HUES64 (cell line): ENCODE results near the gene LANCL2. TPM values are rescaled to one million over a fixed set of nuclear protein-coding genes. Genes with fewer than 3 reads are reported as not detected.

ENCODE experiments used
- H3K27ac ChIP-seq: 2 replicates; pipeline ENCODE4 v1.7.0; 2013; ENCODE audit warnings: low read depth, low read length, inconsistent platforms
- H3K27me3 ChIP-seq: 2 replicates; pipeline ENCODE4 v1.6.1; 2013; ENCODE audit warnings: mild to moderate bottlenecking, low read length; ENCODE audit not compliant: insufficient read depth
- H3K36me3 ChIP-seq: 2 replicates; pipeline ENCODE4 v1.6.1; 2013; ENCODE audit warnings: mild to moderate bottlenecking, low read length; ENCODE audit not compliant: insufficient read depth
- H3K4me1 ChIP-seq: 2 replicates; pipeline ENCODE4 v1.6.1; 2013; ENCODE audit warnings: mild to moderate bottlenecking, low read length, moderate library complexity; ENCODE audit not compliant: insufficient read depth
- H3K4me3 ChIP-seq: 2 replicates; pipeline ENCODE4 v1.5.1; 2013; ENCODE audit warnings: mild to moderate bottlenecking, low read length, moderate library complexity
- H3K9ac ChIP-seq: 2 replicates; pipeline ENCODE4 v1.6.1; 2013; ENCODE audit warnings: mild to moderate bottlenecking, low read depth, low read length
- H3K9me3 ChIP-seq: 2 replicates; pipeline ENCODE4 v1.6.1; 2013; ENCODE audit warnings: low read depth, low read length; ENCODE audit not compliant: insufficient read depth
- WGBS: fragments of 150-250, 120-280 bp; methylation state at CpG from one replicate; pipeline ENCODE4 v1.1.7; 2013; ENCODE audit warnings: missing lambda C conversion rate; 5-methylcytosine and 5-hydroxymethylcytosine counted together
- polyA plus RNA-seq, 2 experiments: library from polyadenylated mRNA; stranded (reverse); fragments of 50-300 nt; gene quantifications; one replicate each; pipeline ENCODE4 v1.2.3, GENCODE V29; 2013

Gene LANCL2, protein sequence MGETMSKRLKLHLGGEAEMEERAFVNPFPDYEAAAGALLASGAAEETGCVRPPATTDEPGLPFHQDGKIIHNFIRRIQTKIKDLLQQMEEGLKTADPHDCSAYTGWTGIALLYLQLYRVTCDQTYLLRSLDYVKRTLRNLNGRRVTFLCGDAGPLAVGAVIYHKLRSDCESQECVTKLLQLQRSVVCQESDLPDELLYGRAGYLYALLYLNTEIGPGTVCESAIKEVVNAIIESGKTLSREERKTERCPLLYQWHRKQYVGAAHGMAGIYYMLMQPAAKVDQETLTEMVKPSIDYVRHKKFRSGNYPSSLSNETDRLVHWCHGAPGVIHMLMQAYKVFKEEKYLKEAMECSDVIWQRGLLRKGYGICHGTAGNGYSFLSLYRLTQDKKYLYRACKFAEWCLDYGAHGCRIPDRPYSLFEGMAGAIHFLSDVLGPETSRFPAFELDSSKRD
- polyA plus RNA-seq (2013, experiment 1 of 2), result 14.3 TPM
- 10.7 TPM for polyA plus RNA-seq (2013, experiment 2 of 2)

DNA sequence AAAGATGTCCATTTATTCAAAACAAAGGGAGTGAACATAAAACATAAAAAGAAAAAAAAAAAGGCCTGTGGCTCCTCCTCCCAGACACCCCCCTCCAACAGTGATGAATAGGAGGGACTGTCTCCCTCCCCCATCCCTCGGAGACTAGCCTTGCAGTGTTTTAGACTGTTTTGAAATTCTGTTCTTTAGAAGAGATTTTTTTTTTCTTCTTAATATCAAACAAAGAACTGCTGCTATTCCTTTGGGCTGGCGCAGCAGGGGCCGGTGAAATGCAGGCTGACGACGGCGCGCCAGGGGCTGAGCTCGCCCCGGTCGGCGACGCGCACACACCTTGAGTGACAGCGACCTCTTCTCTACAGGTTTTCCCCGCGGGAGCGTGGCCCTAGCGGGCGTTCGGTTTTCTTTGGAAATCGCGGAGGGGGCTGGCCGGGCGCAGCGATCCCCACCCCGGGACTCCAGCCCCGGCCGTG, at the start of gene LANCL2:
LANCL2 (plus strand) TSS at position 133 of the 470 bp plus-strand sequence. CDS start 689 bp downstream, outside the sequence.
- H3K27ac ChIP-seq, result peak within 1 kb of the TSS; percentile 99
- H3K9ac ChIP-seq, result peak within 1 kb of the TSS; percentile 99
- WGBS, result under 1% methylated on average over 27 of the region's 28 CpGs
- no peaks in the 10 kb centered on the region for H3K36me3 ChIP-seq
- H3K4me3 ChIP-seq, result peak within 1 kb of the TSS; percentile 82
- peaks cover 16% of the 10 kb centered on the region; the same call in 1 of the 2 replicates for H3K4me1 ChIP-seq
- no peaks in the 10 kb centered on the region for H3K27me3 ChIP-seq
- H3K9me3 ChIP-seq, result no peaks in the 10 kb centered on the region

DNA sequence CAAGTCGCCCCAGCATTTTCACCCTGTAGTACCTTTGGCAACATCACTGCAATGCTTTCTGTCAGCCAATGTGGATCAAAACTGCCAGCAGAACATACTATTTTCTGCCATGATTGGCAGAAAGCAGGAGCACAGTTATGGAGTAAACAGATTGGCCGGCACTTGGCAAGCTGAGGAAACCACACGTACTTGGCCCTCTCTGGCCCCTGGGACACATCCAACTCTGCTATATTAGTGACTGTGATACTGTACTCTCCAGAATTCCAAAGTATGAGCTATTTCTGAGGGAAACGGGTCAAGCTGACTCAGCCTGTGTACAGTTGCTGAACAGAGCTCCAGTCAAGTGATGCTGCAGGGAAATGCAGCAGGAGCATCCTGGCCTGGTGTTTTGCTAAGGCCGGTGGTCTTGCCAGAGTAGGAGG, 39.8 kb upstream of the LANCL2 start:
- 89% methylated on average over 5 of the region's 5 CpGs for WGBS
- Histone ChIP-seq H3K27ac (no peak overlapping the region), H3K9me3 (no peaks in the 10 kb centered on the region), H3K9ac (no peak overlapping the region), H3K36me3 (no peaks in the 10 kb centered on the region), H3K27me3 (no peaks in the 10 kb centered on the region), H3K4me3 (no peak overlapping the region), H3K4me1 (no peaks in the 10 kb centered on the region)

DNA sequence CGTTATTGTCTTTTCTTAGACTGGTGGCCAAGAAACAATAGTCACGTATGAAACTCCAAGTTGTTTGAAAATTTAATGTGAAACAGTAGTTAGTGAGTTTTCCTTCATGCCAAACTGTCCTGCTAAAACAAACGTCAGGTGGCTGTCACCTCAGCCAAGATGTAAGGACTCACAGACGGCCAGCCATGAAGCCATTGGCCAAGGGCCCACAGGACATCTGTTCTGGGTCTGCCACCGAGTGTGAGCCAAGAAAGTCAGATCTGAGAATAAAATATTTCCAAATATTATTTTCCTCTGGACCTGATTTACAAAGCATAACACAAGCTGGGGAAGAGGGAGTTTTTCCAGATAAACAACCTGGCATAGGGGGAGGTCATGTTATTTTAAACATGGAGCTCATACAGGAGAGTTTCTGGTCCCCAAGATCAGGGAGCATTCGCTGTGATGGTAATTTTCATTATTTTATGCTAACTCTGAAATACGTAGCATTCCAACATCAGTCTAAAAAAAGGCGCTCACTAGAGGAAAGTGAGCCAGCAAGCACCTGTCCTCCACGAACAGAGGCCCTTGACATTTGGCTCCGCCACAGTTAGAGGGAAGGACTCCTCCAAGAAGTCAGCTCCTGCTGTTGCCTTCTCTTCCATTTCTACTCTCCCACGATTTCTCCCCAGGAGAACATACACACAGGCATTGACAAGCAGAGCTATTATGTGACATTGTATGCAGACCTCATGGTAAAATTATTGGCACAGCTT, 38.9 kb upstream of the LANCL2 start:
- no peak overlapping the region for H3K4me3 ChIP-seq
- 94% methylated on average over 11 of the region's 11 CpGs for WGBS
- no peaks in the 10 kb centered on the region for H3K36me3 ChIP-seq
- no peak overlapping the region for H3K27ac ChIP-seq
- H3K27me3 ChIP-seq, result no peaks in the 10 kb centered on the region
- H3K4me1 ChIP-seq, result no peaks in the 10 kb centered on the region
- H3K9ac ChIP-seq, result no peak overlapping the region
- H3K9me3 ChIP-seq, result no peaks in the 10 kb centered on the region

DNA sequence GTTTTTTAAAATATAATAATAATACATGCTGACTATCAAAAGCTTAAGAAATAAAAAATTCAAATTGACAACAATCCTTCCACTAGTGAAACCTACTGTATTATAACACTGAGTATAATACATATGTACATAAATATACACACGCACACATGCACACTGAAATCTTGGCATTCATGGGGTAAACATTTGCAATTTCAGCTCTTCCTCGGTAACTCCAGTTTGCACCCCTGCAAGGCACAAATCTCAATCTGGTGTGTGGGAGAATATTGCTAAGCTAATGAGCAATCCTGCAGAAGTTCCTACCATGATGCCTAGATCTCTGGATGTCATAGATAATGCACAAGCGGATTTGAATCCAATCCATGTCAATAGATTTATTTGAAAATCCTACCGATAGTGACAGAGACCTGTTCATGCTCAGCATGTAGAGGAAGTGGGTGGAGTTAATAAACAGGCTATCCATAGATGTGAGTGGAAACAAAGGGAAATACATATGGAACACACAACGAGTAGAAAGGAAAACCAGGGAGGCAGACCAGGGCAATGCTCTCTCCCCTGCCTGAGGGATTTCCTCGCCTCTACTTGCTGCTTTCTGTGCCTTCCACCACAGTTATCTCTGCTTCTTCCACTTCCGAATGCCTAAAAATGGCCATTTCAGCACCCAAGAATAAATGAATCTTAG, 38.1 kb upstream of the LANCL2 start:
- no peaks in the 10 kb centered on the region for H3K9me3 ChIP-seq
- 95% methylated on average over 7 of the region's 7 CpGs for WGBS
- no peaks in the 10 kb centered on the region for H3K27me3 ChIP-seq
- H3K36me3 ChIP-seq, result no peaks in the 10 kb centered on the region
- H3K27ac ChIP-seq, result no peak overlapping the region
- H3K4me3 ChIP-seq, result no peak overlapping the region
- no peak overlapping the region for H3K9ac ChIP-seq
- no peaks in the 10 kb centered on the region for H3K4me1 ChIP-seq

DNA sequence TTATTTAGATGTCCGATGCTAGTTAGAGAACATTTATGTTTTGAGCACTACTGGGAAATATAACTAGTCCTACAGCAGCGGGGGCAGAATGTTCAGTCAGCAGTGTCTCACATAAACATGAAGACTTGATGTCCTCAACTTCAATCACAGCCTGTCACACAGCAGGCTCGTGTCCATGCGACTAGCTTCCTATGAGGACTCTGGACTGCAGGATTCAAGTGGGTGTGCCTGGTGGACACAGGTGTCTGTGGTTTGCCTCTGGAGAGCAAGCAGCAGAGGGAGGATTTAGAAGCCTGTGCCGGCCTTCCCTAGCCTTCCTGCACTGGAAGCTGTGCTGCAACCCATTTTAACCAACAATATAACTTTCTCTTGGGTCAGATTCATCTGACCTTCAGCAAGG, 30.0 kb upstream of the LANCL2 start:
- no peaks in the 10 kb centered on the region for H3K36me3 ChIP-seq
- H3K4me3 ChIP-seq, result no peak overlapping the region
- H3K27ac ChIP-seq, result no peak overlapping the region
- H3K9me3 ChIP-seq, result no peaks in the 10 kb centered on the region
- H3K4me1 ChIP-seq, result no peaks in the 10 kb centered on the region
- H3K27me3 ChIP-seq, result no peaks in the 10 kb centered on the region
- no peak overlapping the region for H3K9ac ChIP-seq
- 92% methylated on average over 5 of the region's 5 CpGs for WGBS

- H3K4me3 ChIP-seq, result no peak overlapping the region
- no peak overlapping the region for H3K27ac ChIP-seq
- no peaks in the 10 kb centered on the region for H3K4me1 ChIP-seq
- H3K9ac ChIP-seq, result no peak overlapping the region
- WGBS, result 93% methylated on average over 5 of the region's 5 CpGs
- H3K27me3 ChIP-seq, result no peaks in the 10 kb centered on the region
- no peaks in the 10 kb centered on the region for H3K36me3 ChIP-seq
- no peaks in the 10 kb centered on the region for H3K9me3 ChIP-seq
These were observed 29.4 kb upstream of the LANCL2 start for GRCh38 chr7:55335786-55336185.

DNA sequence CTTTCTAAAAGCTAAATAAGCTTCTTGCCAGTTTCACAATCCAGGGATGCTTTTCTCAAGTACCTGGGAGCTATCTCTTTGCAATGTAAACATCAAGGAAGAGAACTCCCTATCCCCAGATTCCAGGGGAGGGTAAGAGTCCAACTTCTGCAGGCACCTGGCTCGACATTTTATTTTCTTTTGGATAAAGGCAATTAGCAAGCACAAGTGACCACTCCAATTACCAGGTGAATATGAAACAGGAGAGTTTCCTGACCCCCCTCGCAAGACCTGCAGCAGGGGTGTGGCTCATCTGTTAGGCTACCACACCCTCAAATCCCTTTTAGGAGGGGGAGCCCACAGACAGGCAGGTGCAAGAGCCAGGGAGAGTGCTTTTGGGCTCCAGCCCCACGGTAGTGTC, 28.6 kb upstream of the LANCL2 start:
- Histone ChIP-seq H3K36me3 (no peaks in the 10 kb centered on the region), H3K27me3 (no peaks in the 10 kb centered on the region), H3K4me3 (no peak overlapping the region), H3K27ac (no peak overlapping the region), H3K9me3 (no peaks in the 10 kb centered on the region), H3K9ac (no peak overlapping the region), H3K4me1 (no peaks in the 10 kb centered on the region)
- WGBS, result 89% methylated on average over 3 of the region's 3 CpGs

DNA sequence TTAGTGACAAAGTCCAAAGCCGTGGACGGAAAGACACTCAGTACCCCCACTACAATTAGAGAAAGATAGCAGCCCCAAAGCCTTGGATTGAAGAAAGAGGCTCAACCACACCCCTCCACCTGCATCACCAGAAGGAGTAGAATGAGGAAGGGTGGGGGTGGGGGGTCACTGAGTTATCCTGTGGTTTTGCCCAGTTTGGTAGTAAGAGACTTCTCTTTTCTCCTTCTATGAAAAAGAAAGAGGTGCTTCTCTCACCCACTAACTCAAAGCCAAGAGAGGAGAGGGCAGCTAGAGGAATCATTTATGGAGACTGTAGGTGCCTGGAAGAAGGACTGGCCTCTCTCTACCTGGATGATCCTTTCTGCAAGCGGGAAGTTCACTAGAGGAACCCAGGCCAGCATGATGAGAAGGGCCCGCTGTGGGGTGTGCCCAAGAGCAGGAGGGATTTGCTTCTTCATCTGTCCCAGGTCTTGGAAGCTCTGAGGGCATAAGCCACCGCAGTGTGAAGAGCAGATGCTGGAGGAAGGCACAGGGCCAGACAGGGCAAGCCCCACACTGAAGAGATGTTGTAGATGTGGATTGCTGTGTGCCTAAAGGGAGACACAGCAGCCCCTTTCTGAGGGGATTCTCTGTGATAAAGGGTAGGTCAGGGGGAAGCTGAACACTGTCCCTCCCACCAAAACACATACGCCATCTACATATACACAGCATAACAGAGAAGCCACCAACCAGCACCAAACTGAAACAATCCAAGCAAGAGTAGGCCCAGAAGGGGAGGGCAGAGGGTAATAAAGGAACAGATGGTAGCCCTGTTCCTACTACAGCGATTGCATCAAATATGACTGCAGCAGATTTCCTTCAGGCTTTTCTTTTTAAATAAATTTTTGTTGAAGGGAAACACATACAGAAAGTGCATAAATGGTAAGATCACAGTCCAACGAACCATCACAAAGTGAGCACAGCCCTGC, 25.8 kb upstream of the LANCL2 start:
- Histone ChIP-seq H3K9me3 (no peaks in the 10 kb centered on the region), H3K27ac (no peak overlapping the region), H3K36me3 (no peaks in the 10 kb centered on the region), H3K9ac (no peak overlapping the region), H3K4me3 (no peak overlapping the region), H3K27me3 (no peaks in the 10 kb centered on the region), H3K4me1 (no peaks in the 10 kb centered on the region)
- 90% methylated on average over 7 of the region's 8 CpGs for WGBS

DNA sequence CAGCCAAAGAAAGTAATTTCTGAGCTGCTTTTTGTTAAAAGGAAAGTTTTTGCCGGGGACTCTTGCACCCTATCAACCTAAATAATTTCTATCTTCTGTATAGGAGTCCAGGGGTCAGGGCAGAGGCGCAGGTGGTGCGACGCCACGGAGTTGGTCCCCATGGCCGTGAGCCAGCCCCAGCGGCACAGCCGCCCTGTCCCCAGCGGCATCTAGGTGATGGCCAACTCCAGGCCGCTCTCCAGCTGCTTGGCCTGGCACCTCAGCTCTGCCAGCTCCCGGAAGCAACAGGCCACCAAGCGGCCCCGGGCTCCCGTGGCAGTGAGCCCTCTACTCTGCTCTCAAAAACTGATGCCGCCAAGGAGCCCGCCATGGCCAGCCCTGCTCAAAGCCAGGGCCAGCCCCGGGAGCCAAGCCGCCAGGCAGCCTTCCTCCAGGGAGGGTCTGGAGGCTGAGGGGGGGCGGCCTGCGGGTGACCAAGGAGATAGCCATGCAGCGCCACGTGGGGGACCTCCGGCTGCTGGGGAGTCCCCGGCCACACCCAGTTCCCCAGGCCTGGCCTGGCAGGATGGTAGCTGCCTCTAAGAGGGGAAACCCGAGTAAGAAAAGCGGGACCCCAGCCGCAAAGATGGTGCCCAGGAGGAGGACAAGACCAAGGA, 22.8 kb upstream of the LANCL2 start:
- H3K27me3 ChIP-seq, result no peaks in the 10 kb centered on the region
- no peaks in the 10 kb centered on the region for H3K9me3 ChIP-seq
- H3K4me3 ChIP-seq, result no peak overlapping the region
- no peaks in the 10 kb centered on the region for H3K4me1 ChIP-seq
- H3K9ac ChIP-seq, result no peak overlapping the region
- 95% methylated on average over 27 of the region's 27 CpGs for WGBS
- H3K27ac ChIP-seq, result no peak overlapping the region
- no peaks in the 10 kb centered on the region for H3K36me3 ChIP-seq
